ENCODE data around the gene FAM24B.

FAM24B gene

GRCh38 chr10:122830273-122830964 lies 49.0 kb downstream of the FAM24B start:
- no peak for TF ChIP-seq CTCF (conservative IDR thresholded peaks at IDR 0.05)

GRCh38 chr10:122829454-122829853 lies 49.9 kb downstream of the FAM24B start:
- no peak for TF ChIP-seq CTCF (conservative IDR thresholded peaks at IDR 0.05)
- H3K27ac ChIP-seq: no peak overlapping the region

More at GRCh38 chr10:122830273-122830964, 49.0 kb downstream of the FAM24B start:
- no peak overlapping the region for H3K27ac ChIP-seq

GRCh38 chr10:122828716-122829255 lies 50.6 kb downstream of the FAM24B start:
- no peak for TF ChIP-seq CTCF (conservative IDR thresholded peaks at IDR 0.05)
- H3K27ac ChIP-seq: no peak overlapping the region

GRCh38 chr10:122827302-122827701 lies 52.1 kb downstream of the FAM24B start:
- no peak for TF ChIP-seq CTCF (conservative IDR thresholded peaks at IDR 0.05)
- H3K27ac ChIP-seq: no peak overlapping the region

- H3K27ac ChIP-seq: no peak overlapping the region
- no peak for TF ChIP-seq CTCF (conservative IDR thresholded peaks at IDR 0.05)
Observed at GRCh38 chr10:122822973-122823690, 56.2 kb downstream of the FAM24B start.

- H3K27ac ChIP-seq: no peak overlapping the region
- no peak for TF ChIP-seq CTCF (conservative IDR thresholded peaks at IDR 0.05)
Observed at GRCh38 chr10:122821808-122822207, 57.6 kb downstream of the FAM24B start.

- H3K27ac ChIP-seq: no peak overlapping the region
- no peak for TF ChIP-seq CTCF (conservative IDR thresholded peaks at IDR 0.05)
Observed at GRCh38 chr10:122815458-122815857, 63.9 kb downstream of the FAM24B start.

Measured in VCaP (cell line).